ENCODE results near the gene TESK2.

The TESK2 gene

DNA sequence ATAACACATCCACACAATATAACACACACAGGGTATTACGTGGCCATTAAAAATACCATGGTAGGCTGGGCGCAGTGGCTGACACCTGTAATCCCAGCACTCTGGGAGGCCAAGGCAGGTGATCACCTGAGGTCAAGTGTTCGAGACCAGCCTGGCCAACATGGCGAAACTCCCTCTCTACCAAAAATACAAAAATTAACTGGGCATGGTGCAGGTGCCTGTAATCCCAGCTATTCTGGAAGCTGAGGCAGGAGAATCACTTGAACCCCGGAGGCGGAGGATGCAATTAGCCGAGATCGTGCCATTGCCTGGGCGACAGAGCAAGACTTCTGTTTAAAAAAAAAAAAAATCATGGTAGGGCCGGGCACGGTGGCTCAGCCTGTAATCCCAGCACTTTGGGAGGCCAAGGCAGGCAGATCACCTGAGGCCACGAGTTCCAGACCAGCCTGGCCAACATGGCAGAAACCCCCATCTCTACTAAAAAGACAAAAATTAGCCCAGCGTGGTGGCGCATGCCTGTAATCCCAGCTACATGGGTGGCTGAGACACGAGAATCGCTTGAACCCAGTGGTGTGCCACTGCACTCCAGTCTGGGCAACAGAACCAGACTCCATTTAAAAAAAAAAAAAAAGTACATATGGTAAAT lies 188.3 kb downstream of the TESK2 start:
- Histone ChIP-seq H3K4me1 (ENCODE audit: control insufficient read depth, insufficient read depth, low read length, unreplicated experiment) (peaks cover 19% of the 10 kb centered on the region), H3K79me2 (ENCODE audit: control insufficient read depth, insufficient read depth, low read length, unreplicated experiment) (no peaks in the 10 kb centered on the region), H3K27ac (ENCODE audit: low read depth, low read length) (peak overlapping the region; percentile 80), H3K36me3 (ENCODE audit: insufficient read depth, low read length) (no peaks in the 10 kb centered on the region), H3K4me3 (ENCODE audit: low read depth, low read length) (peak overlapping the region; percentile 80), H3K27me3 (ENCODE audit: insufficient read depth, low read length) (no peaks in the 10 kb centered on the region), H2AFZ (ENCODE audit: low read length, unreplicated experiment) (peak overlapping the region; percentile 39)

DNA sequence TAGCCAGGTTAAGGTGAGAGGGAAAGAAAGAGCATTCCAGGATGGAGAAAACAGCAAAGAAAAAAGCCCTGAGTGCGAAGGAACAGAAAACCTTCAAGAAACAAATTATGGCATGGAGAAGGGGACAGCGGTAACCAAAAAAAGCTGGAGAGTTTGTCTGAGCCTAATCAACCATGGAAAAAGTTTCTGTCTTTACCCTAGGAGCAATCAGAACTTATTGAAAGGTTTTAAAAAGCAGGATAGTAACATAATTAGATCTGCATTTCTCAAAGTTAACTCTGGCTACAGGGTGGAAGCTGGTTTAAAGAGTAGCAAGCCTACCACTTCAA lies 190.3 kb downstream of the TESK2 start:
- no peak overlapping the region for H3K27ac ChIP-seq (ENCODE audit: low read depth, low read length)
- no peak overlapping the region for H3K4me3 ChIP-seq (ENCODE audit: low read depth, low read length)
- H3K79me2 ChIP-seq (ENCODE audit: control insufficient read depth, insufficient read depth, low read length, unreplicated experiment) = no peaks in the 10 kb centered on the region
- no peaks in the 10 kb centered on the region for H3K36me3 ChIP-seq (ENCODE audit: insufficient read depth, low read length)
- H2AFZ ChIP-seq (ENCODE audit: low read length, unreplicated experiment) = no peak overlapping the region
- H3K27me3 ChIP-seq (ENCODE audit: insufficient read depth, low read length) = no peaks in the 10 kb centered on the region
- peaks cover 8% of the 10 kb centered on the region for H3K4me1 ChIP-seq (ENCODE audit: control insufficient read depth, insufficient read depth, low read length, unreplicated experiment)

DNA sequence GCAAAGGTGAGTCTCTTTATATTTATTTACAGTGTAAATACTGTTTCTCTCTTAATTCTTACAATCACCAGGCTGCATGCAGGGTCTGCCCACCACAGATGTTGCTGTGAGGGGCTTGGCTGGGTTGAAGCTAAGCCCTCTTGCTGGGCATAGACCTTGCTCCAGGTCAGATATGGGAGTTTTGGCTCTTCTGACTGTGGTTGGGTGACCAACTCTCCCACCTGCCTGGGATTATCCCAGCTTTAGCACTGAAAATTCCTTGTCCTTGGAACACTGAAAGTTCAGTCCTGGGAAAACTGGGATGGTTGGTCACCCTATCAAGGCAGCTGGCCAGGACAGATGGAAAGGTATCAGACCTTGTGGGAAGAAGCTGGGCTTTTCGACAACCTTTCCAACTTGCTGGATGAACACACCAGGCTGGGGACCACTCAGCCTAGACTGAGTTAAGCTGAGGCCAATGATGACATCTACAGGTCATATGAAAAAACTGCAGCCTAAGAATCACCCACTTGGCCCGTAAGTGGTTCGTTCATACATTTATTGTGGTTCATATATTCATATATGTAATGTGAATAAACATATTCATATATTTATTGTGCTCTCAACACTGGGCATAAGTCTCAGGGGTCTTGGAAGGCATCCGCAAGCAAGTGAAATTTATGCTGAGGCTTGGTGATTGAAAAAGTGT lies 190.8 kb downstream of the TESK2 start:
- Histone ChIP-seq H3K27me3 (ENCODE audit: insufficient read depth, low read length) (no peaks in the 10 kb centered on the region), H3K36me3 (ENCODE audit: insufficient read depth, low read length) (no peaks in the 10 kb centered on the region), H3K4me3 (ENCODE audit: low read depth, low read length) (no peak overlapping the region), H2AFZ (ENCODE audit: low read length, unreplicated experiment) (no peak overlapping the region), H3K27ac (ENCODE audit: low read depth, low read length) (no peak overlapping the region), H3K4me1 (ENCODE audit: control insufficient read depth, insufficient read depth, low read length, unreplicated experiment) (peaks cover 8% of the 10 kb centered on the region), H3K79me2 (ENCODE audit: control insufficient read depth, insufficient read depth, low read length, unreplicated experiment) (no peaks in the 10 kb centered on the region)

DNA sequence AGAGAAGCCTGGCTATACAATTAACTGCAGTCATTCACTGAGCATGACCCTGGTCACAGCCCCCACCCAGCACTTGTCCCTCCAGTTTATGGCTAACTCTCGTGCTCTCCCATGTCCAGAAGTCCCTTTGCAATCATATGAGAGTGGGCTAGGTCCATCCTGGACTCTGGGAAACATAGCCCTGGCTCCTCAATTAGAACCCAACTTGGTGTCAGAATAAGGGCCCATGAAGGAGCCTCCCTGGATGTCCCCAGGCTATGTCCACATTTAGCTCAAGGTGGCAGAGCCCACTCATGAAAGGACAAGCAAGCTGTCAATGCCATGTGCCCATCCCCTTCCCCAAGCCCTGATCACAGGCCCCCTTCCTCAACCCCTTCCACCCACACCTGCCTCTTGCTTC lies 191.7 kb downstream of the TESK2 start:
- Histone ChIP-seq H2AFZ (ENCODE audit: low read length, unreplicated experiment) (no peak overlapping the region), H3K4me1 (ENCODE audit: control insufficient read depth, insufficient read depth, low read length, unreplicated experiment) (peaks cover 1% of the 10 kb centered on the region), H3K27ac (ENCODE audit: low read depth, low read length) (no peak overlapping the region), H3K36me3 (ENCODE audit: insufficient read depth, low read length) (no peaks in the 10 kb centered on the region), H3K79me2 (ENCODE audit: control insufficient read depth, insufficient read depth, low read length, unreplicated experiment) (no peaks in the 10 kb centered on the region), H3K4me3 (ENCODE audit: low read depth, low read length) (no peak overlapping the region), H3K27me3 (ENCODE audit: insufficient read depth, low read length) (no peaks in the 10 kb centered on the region)

DNA sequence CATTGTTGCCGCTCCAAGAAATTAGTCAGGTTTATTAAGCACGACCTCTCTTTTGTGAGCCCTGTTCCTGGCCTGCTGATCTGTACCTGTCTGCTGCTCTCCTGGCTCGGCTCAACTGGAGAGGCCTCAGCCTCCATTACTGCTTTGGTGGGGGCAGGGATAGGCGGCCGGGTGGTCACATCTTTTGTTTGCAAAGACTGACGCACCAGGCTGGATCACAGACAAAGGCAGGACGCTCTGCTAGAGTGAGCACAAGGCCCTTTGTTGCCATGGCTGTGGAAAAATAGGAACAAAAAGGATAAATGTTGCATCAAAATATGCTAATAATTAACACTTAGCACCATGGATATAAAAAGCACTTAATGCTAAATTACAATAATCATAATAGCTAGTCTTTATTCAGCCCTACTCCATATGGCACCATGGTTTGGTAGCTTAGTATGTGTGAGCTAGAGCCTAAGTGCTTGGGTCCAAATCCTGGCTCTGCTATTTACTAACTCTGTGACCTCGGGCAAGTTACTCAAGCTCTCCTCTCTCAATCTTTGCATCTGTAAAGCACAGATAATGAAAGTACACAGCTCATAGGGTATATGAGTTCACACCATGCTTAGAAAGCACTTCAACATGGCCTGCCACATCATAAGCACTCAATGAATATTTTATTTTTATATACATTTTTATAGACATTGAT lies 193.2 kb downstream of the TESK2 start:
- H2AFZ ChIP-seq (ENCODE audit: low read length, unreplicated experiment) = no peak overlapping the region
- H3K4me3 ChIP-seq (ENCODE audit: low read depth, low read length) = no peak overlapping the region
- H3K79me2 ChIP-seq (ENCODE audit: control insufficient read depth, insufficient read depth, low read length, unreplicated experiment) = no peaks in the 10 kb centered on the region
- H3K27me3 ChIP-seq (ENCODE audit: insufficient read depth, low read length) = no peaks in the 10 kb centered on the region
- no peak overlapping the region for H3K27ac ChIP-seq (ENCODE audit: low read depth, low read length)
- no peaks in the 10 kb centered on the region for H3K36me3 ChIP-seq (ENCODE audit: insufficient read depth, low read length)
- H3K4me1 ChIP-seq (ENCODE audit: control insufficient read depth, insufficient read depth, low read length, unreplicated experiment) = no peaks in the 10 kb centered on the region
